Motor neuron (in vitro differentiated cells): ENCODE measurements around the gene GALK1. TPM values are rescaled to one million over a fixed set of nuclear protein-coding genes. Genes with fewer than 3 reads are reported as not detected.
A peak's percentile ranks its signal among the peaks of the same experiment; 100 is the strongest.
"Not testable (repeated sequence)": the region's sequence is repeated elsewhere in the genome, so short reads cannot be mapped to it uniquely, and the experiment has no call there.

Experiments used
- ATAC-seq, 8 experiments: fragments of 200-7000 bp; cut with Tn5 transposase; replicated peaks in 6 of 8; 2 replicates each; pipeline ENCODE4 v1.8.0; 2021; ENCODE audit warnings: mild to moderate bottlenecking in 8 of 8, moderate library complexity in 8 of 8
- H3K27ac ChIP-seq, 2 donors: fragments of 250-450 bp; sonication (Bioruptor Pico); 2 replicates each; pipeline ENCODE4 v1.9.0; 2021; ENCODE audit warnings: antibody characterized with exemption in 2 of 2, mild to moderate bottlenecking in 2 of 2, moderate library complexity in 1 of 2
- H3K4me1 ChIP-seq, 2 donors: fragments of 250-450 bp; sonication (Bioruptor Pico); replicated peaks in 1 of 2; 2 replicates each; pipeline ENCODE4 v1.6.1; 2021; ENCODE audit warnings: antibody characterized with exemption in 2 of 2, mild to moderate bottlenecking in 2 of 2, moderate library complexity in 1 of 2
- H3K4me3 ChIP-seq, 5 donors: fragments of 250-450 bp; sonication (Bioruptor Pico); 2 replicates each; pipeline ENCODE4 v1.9.0; 2021; ENCODE audit warnings: antibody characterized with exemption in 5 of 5, mild to moderate bottlenecking in 5 of 5, moderate library complexity in 4 of 5
- WGBS, 10 experiments: fragments of 450-650 bp; shearing (Covaris generic); methylation state at CpG; one replicate each; pipeline ENCODE4 v1.0.0; 2022; 5-methylcytosine and 5-hydroxymethylcytosine counted together
- in situ Hi-C, 9 experiments: fragments of 400-800 bp; cut with MboI; loops; one replicate each; pipeline ENCODE4 v1.15.0; 2021; ENCODE audit warnings: low sequenced_read_pairs in 9 of 9, low pct_unique_long_range_greater_than_20kb in 2 of 9; ENCODE audit not compliant: unreplicated experiment in 9 of 9
- total RNA-seq, 8 experiments: library from RNA; unstranded; fragments of 300-600 nt; gene quantifications; 2 replicates each; pipeline versions ENCODE4 v1.2.3 to v1.2.4, GENCODE V29; 2022

GALK1 gene
- 10 to 100 TPM; 10.0 to 32.7 (median 16.4) TPM for total RNA-seq

DNA sequence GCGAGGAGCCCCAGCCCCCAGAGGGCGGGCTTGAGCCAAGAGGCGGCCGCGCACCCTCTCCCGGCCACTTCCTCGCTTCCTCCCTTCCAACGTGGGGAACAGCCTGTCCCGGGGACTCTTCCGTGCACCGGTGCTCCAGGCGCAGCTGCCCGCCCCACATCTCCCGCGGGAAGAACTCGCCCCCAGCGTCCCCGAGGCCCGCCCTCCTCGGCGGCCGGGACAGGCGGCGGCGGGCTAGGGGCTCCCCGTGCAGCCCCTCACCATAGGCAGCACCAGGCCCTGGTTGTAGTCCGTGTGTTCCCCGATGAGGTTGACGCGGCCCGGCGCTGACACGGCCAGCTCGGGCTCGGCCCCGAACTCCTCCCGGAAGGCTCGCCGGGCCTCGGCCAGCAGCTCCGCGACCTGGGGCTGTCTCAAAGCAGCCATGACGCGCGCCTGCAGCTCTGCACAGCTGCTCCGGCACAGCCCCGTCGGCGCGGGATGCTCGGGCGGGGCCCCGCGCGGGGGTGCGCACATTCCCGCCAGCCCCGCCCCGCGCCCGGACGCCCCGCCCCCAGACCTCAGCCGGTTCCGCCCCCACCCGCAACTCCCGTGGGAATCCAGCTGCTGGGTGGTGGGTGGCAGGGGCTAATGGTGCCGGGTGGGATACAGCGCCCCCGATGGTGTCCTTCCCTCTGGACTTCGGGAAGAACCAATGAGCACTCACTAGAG, at the start of gene GALK1:
GALK1 (minus strand) TSS at position 482 of the 711 bp plus-strand sequence; CDS start at position 426, 56 bp downstream.
- peaks cover 7 to 9% of the 10 kb centered on the region in 2 donors for H3K4me1 ChIP-seq
- peak within 1 kb of the TSS in 1 of 2 donors; percentile 48 for H3K27ac ChIP-seq
- peak within 1 kb of the TSS; percentile 40 to 67 (median 44) for H3K4me3 ChIP-seq
- WGBS, 10 experiments: 0% methylated on average over 3 of the region's 71 CpGs; no CpG with 5 or more reads in 9 of the 10 experiments
- in situ Hi-C loops: no loop called here
- ATAC-seq: peak; percentile 80 to 92 (median 84)

DNA sequence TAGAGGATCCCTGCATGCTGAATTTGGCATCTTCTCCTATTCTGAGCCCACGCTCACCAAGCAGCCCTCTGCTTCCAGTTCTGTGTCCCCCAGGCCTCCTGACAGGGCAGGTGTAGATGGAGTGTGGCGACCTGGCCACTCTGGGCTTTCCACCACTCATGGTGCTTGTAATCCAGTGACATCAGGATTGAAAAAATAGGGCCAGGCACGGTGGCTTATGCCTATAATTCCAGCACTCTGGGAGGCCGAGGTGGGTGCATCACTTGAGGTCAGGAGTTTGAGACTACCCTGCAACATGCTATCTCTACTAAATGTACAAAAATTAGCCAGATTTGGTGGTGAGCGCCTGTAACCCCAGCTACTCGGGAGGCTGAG, 49.0 kb upstream of the GALK1 start:
- 70 to 100% (median 100%) methylated on average over 1 to 4 of the region's 6 CpGs; no CpG with 5 or more reads in 4 of the 10 experiments for WGBS, 10 experiments
- H3K4me1 ChIP-seq: peaks cover 32 to 34% of the 10 kb centered on the region in 2 donors
- in situ Hi-C loops: no loop called here
- H3K4me3 ChIP-seq: no peak overlapping the region
- peak overlapping the region; percentile 76 to 79 for H3K27ac ChIP-seq
- no peak for ATAC-seq

DNA sequence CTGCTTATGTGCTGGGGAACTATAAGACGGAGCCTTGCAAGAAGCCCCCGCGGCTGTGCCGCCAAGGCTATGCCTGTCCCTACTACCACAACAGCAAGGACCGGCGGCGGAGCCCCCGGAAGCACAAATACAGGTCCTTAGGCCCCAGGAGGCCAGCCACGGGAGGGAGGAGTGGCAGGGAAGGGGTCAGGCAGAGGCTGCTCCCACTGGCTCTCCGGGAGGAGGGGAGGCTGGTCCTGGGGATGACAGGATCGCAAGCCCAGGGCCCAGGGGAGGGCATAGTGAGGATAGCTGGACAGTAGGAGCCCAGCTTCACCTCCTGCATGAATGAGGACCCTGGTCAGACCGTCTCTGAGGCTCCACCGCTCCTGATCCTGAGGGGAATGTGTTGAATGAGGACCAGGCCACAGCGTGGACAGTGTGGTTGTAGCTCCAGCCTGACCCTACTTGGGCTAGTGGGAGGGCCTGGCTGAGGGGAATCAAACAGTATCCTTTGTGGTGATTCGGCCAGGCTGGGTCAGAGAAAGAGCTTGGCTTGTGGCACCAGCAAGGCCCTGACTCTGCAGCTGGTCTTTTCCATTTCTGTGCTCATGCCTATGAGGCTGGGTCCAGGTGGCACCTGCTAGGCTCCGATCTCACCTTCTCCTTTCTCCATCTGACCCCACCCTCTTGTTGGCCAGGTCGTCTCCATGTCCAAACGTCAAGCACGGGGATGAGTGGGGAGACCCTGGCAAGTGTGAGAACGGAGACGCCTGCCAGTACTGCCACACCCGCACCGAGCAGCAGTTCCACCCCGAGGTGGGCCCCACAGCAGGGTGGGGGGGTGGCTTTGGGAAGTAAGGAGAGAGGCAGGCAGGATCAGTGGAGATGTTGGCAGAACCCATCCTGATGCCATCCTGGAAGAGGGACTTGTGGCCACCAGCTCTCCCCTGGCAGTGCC, 48.4 kb upstream of the GALK1 start:
- WGBS, 10 experiments: 94 to 100% methylated on average over 6 to 7 of the region's 24 CpGs; no CpG with 5 or more reads in 8 of the 10 experiments
- peaks cover 37 to 41% of the 10 kb centered on the region in 2 donors for H3K4me1 ChIP-seq
- no peak overlapping the region for H3K4me3 ChIP-seq
- in situ Hi-C loops: no loop called here
- peak overlapping the region; percentile 76 to 79 for H3K27ac ChIP-seq
- peak in 4 of 8 experiments; percentile 4 to 54 (median 46) for ATAC-seq

DNA sequence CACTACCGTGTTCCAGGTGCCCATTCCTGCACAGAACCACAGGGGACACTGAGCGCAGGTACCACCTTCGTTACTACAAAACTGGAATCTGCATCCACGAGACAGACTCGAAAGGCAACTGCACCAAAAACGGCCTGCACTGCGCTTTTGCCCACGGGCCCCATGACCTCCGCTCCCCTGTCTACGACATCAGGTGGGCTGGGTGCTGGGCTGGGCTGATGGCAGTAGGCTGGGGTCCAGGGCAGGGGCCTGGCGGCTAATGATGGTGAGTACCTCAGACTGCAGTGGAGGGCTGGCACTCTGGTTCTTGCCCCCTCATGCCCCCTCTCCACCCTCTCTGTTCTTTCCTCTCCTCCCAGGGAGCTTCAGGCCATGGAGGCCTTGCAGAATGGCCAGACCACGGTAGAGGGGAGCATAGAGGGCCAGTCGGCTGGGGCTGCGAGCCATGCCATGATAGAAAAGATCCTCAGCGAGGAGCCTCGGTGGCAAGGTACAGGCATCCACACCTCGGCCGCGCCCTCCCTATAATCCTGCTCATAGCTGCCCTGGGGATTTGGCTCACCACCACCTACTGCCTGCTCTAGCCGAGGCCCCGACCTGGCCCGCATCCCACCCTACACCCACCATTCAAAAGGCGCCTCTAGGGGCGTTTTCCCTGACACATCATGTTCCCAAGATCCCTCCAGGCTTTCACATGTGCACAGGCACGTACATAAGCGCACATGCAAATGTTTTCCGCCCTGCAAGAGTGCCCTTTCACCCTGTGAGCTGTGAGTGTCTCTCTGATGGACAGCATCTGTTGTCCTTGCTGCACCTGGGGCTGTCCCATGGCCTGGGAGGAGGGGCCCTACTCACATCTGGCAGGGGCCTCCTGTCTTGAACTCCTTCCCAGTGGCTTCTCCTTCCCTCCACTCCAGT, 47.4 kb upstream of the GALK1 start:
- in situ Hi-C loops: no loop called here
- H3K4me3 ChIP-seq: no peak overlapping the region
- H3K4me1 ChIP-seq: peaks cover 37 to 42% of the 10 kb centered on the region in 2 donors
- ATAC-seq: peak in 7 of 8 experiments; percentile 24 to 83 (median 64)
- 0 to 100% (median 67%) methylated on average over 1 to 10 of the region's 27 CpGs; no CpG with 5 or more reads in 5 of the 10 experiments for WGBS, 10 experiments
- peak overlapping the region; percentile 76 to 79 for H3K27ac ChIP-seq

DNA sequence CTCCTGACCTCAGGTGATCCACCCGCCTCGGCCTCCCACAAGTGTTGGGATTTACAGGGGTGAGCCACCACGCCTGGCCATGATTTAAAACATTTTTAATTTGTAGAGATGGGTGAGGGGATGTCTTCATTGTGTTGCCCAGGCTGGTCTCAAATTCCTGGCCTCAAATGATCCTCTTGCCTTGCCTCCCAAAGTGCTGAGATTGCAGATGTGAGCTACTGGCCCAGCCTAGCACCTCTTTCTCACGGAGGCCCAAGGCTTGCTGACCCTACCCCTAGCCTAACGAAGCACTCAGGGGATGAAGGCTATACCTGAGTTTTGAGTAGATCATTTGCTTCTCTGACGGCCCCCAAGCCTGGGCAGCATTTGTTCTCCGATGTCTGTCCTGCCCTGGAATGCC, 46.2 kb upstream of the GALK1 start:
- Histone ChIP-seq H3K27ac (peak overlapping the region in 1 of 2 donors; percentile 85), H3K4me1 (peaks cover 37 to 42% of the 10 kb centered on the region in 2 donors), H3K4me3 (no peak overlapping the region)
- 77 to 100% (median 80%) methylated on average over 1 to 6 of the region's 7 CpGs; no CpG with 5 or more reads in 6 of the 10 experiments for WGBS, 10 experiments
- no peak for ATAC-seq
- in situ Hi-C loops: no loop called here

DNA sequence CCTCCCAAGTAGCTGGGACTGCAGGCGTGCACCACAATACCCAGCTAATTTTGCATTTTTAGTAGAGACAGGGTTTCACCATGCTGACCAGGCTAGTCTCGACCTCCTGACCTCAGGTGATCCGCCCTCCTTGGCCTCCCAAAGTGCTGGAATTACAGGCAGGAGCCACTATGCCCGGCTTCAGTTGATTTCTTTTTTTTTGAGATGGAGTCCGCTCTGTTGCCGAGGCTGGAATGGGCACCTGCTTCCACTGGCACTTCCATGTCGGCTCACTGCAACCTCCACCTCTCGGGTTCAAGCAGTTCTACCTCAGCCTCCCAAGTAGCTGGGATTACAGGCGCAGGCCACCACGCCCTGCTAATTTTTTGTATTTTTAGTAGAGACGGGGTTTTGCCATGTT, 45.8 kb upstream of the GALK1 start:
- in situ Hi-C loops, ATAC-seq, H3K4me3 ChIP-seq: not testable (repeated sequence)
- H3K4me1 ChIP-seq: peaks cover 37 to 42% of the 10 kb centered on the region in 2 donors
- 90 to 100% (median 96%) methylated on average over 2 to 9 of the region's 11 CpGs; no CpG with 5 or more reads in 3 of the 10 experiments for WGBS, 10 experiments
- H3K27ac ChIP-seq: peak overlapping the region in 1 of 2 donors; percentile 85

DNA sequence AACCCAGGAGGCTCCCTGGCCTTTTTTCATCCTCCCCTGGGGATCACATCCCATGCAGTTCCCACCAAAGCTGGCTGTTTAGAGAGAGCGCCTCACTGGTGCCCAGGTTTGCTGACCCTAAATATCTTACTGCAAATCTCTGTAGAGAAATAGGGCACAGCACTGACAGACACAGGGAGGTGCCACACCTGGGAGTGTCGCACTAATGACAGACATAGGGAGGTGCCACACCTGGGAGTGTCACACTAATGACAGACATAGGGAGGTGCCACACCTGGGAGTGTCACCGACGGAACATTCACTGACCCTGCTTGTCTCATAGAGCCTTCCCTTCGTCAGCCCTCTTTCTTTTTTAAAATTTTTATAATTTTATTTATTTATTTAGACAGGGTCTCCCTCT, 45.2 kb upstream of the GALK1 start:
- no peak for ATAC-seq
- in situ Hi-C loops: no loop called here
- H3K4me1 ChIP-seq: peaks cover 37 to 42% of the 10 kb centered on the region in 2 donors
- H3K27ac ChIP-seq: peak overlapping the region; percentile 66 to 85
- no peak overlapping the region for H3K4me3 ChIP-seq
- 62 to 100% (median 92%) methylated on average over 1 to 4 of the region's 5 CpGs; no CpG with 5 or more reads in 3 of the 10 experiments for WGBS, 10 experiments

DNA sequence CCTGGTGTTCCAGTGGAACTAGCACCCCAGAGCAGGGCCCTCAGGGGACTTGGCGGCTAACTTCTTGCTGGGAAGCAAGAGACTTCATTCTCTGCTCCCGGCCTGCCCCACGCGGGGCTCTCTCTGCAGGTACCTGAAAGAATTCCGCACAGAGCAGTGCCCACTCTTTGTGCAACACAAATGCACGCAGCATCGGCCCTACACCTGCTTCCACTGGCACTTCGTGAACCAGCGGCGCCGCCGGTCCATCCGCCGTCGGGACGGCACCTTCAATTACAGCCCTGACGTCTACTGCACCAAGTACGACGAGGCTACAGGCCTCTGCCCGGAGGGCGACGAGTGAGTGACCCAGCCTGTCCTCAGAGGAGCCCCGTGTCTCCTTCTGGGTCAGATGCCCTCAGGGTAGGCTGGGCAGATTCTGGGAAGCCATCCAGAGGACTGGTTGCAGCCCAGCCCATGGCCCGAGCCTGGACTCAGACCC, 44.7 kb upstream of the GALK1 start:
- in situ Hi-C loops: no loop called here
- H3K27ac ChIP-seq: peak overlapping the region; percentile 66 to 85
- WGBS, 10 experiments: 80 to 100% (median 97%) methylated on average over 1 to 11 of the region's 24 CpGs; no CpG with 5 or more reads in 6 of the 10 experiments
- H3K4me3 ChIP-seq: no peak overlapping the region
- H3K4me1 ChIP-seq: peaks cover 37 to 42% of the 10 kb centered on the region in 2 donors
- no peak for ATAC-seq

DNA sequence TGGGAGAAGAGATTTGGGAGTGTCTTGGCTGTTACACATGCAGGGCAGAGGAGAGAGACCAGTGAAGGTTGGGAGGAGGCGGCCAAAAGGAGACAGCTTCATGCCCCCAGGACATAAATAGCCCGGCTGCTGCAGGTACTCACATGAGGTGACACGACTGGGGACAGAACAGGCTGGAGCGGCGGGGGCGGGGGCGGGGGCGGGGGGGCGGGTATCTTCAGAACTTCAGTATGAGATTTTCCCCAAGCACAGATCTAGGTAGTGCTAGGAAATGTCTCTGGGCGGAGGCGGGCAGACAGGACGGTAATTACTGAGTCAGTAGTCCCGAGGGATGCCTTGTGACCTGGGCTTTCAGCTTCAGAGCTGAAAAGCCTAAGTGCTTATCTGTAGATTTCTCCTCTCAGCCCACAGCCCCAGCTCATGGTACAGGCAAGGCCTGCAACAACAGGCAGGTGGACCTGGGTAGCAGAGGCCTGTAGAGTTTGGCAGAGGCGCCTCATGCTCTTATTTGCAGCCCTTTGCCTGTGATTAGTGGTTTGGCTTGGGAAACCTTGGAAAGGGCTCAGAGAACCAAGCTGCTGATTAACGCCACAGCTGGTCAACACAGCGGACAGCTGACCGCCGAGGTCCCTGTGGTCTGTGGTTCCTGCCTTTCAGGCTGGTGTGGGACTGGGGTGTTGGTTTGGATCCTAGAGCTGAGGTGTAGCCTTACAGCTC, 44.1 kb upstream of the GALK1 start:
- Histone ChIP-seq H3K4me3 (no peak overlapping the region), H3K27ac (peak overlapping the region; percentile 66 to 85), H3K4me1 (peaks cover 37 to 41% of the 10 kb centered on the region in 2 donors)
- in situ Hi-C loops: no loop called here
- WGBS, 10 experiments: 25 to 83% (median 60%) methylated on average over 1 to 2 of the region's 18 CpGs; no CpG with 5 or more reads in 7 of the 10 experiments
- peak; percentile 24 to 88 (median 80) for ATAC-seq

DNA sequence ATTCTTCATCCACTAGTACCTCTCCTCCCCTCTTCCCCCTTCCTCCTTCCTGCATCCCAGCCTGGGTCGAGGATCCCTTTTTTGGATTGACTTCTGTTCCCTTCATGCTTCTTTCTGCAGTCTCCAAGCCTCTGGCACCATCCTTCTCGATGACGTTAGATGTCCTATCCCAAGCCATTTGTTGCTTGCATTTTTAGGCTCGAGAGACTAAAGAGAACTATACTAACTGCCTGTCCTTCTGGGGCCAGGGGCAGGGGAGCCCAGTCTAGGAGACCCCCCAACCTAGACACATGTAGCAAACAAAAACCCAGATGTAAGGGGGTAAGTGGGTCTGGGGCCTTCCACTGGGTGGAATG, 43.5 kb upstream of the GALK1 start:
- WGBS, 10 experiments: 25 to 86% (median 80%) methylated on average over 1 to 4 of the region's 4 CpGs; no CpG with 5 or more reads in 3 of the 10 experiments
- ATAC-seq: peak in 1 of 8 experiments; percentile 2
- H3K27ac ChIP-seq: peak overlapping the region in 1 of 2 donors; percentile 81
- peaks cover 34 to 36% of the 10 kb centered on the region in 2 donors for H3K4me1 ChIP-seq
- in situ Hi-C loops: no loop called here
- no peak overlapping the region for H3K4me3 ChIP-seq

DNA sequence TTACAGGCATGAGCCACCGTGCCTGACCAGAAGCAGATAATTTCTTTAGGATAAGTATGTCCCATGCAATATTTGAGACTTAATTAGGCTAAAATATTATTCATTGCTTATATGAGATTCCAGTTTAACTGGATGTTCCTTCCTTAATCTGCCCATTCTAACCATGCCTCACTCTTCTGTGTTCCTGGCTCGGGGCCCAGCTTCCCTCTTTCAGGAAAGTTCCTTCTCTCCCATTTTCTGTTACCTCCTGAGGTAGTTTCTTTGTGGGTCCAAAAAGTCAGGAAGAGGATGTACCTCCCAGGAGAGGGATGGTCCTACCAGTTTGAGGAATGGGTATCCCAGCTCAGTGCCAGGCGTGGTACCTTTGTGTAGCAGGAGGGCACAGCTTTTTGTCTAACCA, 42.9 kb upstream of the GALK1 start:
- ATAC-seq: no peak
- H3K4me1 ChIP-seq: peaks cover 28 to 29% of the 10 kb centered on the region in 2 donors
- WGBS, 10 experiments: 80 to 100% (median 95%) methylated on average over 1 to 3 of the region's 3 CpGs; no CpG with 5 or more reads in 4 of the 10 experiments
- in situ Hi-C loops: no loop called here
- H3K27ac ChIP-seq: no peak overlapping the region
- no peak overlapping the region for H3K4me3 ChIP-seq
